ENCODE data around the gene PRDM11. TPM values are rescaled to one million over a fixed set of nuclear protein-coding genes. Genes with fewer than 3 reads are reported as not detected.
A peak's percentile ranks its signal among the peaks of the same experiment; 100 is the strongest.

PRDM11 gene
- total and polyA plus RNA-seq, 2 of the 8 experiments (the other 6 are each of a cell fraction or from before 2014, with no cell fraction given) = 3.6 to 11.7 TPM

- POLR2A ChIA-PET (ENCODE audit: partially characterized antibody) = interaction anchor here (0.8 to 1.8 kb wide), 3 partner anchors 164 to 169 kb away, joined by 3 to 7 read pairs (median 3); no protein-coding TSS in a partner anchor
- Histone ChIP-seq H4K5ac (ENCODE audit: insufficient read length, low read depth, low read length) (no peak overlapping the region), H2BK5ac (ENCODE audit: low read depth, low read length) (peak overlapping the region; percentile 68; the same call in 1 of the 2 replicates), H3K4me3 (ENCODE audit: extremely low read depth in 1 of 4, insufficient read depth in 2 of 4, low read depth in 3 of 4, low read length in 4 of 4) (no peak overlapping the region), H3K27me3 (replicated peaks in 1 of 4; ENCODE audit: control insufficient read depth in 3 of 4, extremely low read depth in 1 of 4, insufficient read depth in 3 of 4, low read length in 3 of 4) (no peaks in the 10 kb centered on the region), H3K79me1 (ENCODE audit: low read depth, low read length) (no peaks in the 10 kb centered on the region), H2AK5ac (ENCODE audit: low read depth, low read length) (peak overlapping the region; percentile 82; the same call in 1 of the 2 replicates), H4K91ac (replicated peaks; ENCODE audit: insufficient read length, low read length) (peak overlapping the region; percentile 52), H3K23ac (ENCODE audit: insufficient read length) (no peak overlapping the region), H3K4ac (replicated peaks; ENCODE audit: insufficient read length, low read depth, low read length) (no peak overlapping the region), H3K9me3 (ENCODE audit: insufficient read depth in 2 of 2, low read depth in 1 of 2, low read length in 1 of 2) (no peaks in the 10 kb centered on the region), H3K4me1 (replicated peaks in 1 of 4; ENCODE audit: control insufficient read depth in 3 of 4, insufficient read depth in 4 of 4, low read length in 3 of 4) (no peaks in the 10 kb centered on the region; a peak in 2 of 7 replicates), H2BK15ac (ENCODE audit: low read length) (0 out of 2 replicates have a peak overlapping the region, but pooled peaks have one; percentile 72), H3K4me2 (ENCODE audit: insufficient read depth in 1 of 2, low read depth in 2 of 2, low read length in 2 of 2) (no peak overlapping the region), H3K14ac (ENCODE audit: insufficient read length) (no peak overlapping the region), H3K27ac (ENCODE audit: low read depth, low read length) (no peak overlapping the region), H2BK12ac (ENCODE audit: low read depth, low read length) (peak overlapping the region; percentile 68; the same call in 1 of the 2 replicates), H4K8ac (ENCODE audit: extremely low read depth, insufficient read depth, low read length) (peak overlapping the region; percentile 16), H3K18ac (ENCODE audit: extremely low read depth, low read length) (peak overlapping the region; percentile 78; the same call in 1 of the 2 replicates), H3K9ac (replicated peaks in 1 of 4; ENCODE audit: extremely low read depth in 1 of 4, low read depth in 3 of 4, low read length in 3 of 4) (no peak overlapping the region), H3K79me2 (ENCODE audit: control insufficient read depth in 1 of 2, insufficient read depth in 2 of 2, low read length in 2 of 2) (no peaks in the 10 kb centered on the region), H3K36me3 (ENCODE audit: control insufficient read depth in 2 of 4, insufficient read depth in 4 of 4, low read length in 3 of 4) (no peaks in the 10 kb centered on the region), H4K20me1 (replicated peaks in 1 of 2; ENCODE audit: control insufficient read depth in 1 of 2, insufficient read depth in 2 of 2, low read length in 2 of 2) (no peaks in the 10 kb centered on the region), H3K23me2 (ENCODE audit: low read depth, low read length) (no peaks in the 10 kb centered on the region), H2BK120ac (replicated peaks; ENCODE audit: low read depth, low read length) (no peak overlapping the region), H3K56ac (replicated peaks; ENCODE audit: insufficient read length, low read depth, low read length) (no peak overlapping the region), H2BK20ac (ENCODE audit: low read length) (peak overlapping the region; percentile 75), H2AFZ (ENCODE audit: low read length) (no peak overlapping the region)
- DNase-seq (ENCODE audit: low read depth in 1 of 2, low spot score in 2 of 2) (peak in 1 of 2 experiments; percentile 77), FAIRE-seq (peak; percentile 7)
- CTCF ChIA-PET (ENCODE audit: partially characterized antibody) = interaction anchor here (0.6 to 34.2 kb wide), 51 partner anchors 8 to 669 kb away, joined by 3 to 1347 read pairs (median 4); partner anchors contain the start of genes SYT13 and TP53I11
- TF ChIP-seq CHD1 (IDR thresholded peaks at IDR 0.05; ENCODE audit: low read depth, low read length) (no peak), SIN3A (conservative IDR thresholded peaks at IDR 0.05 in 1 of 2, IDR thresholded peaks at IDR 0.05 in 1 of 2; ENCODE audit: low read depth in 1 of 2, low read length in 2 of 2) (0 out of 4 replicates have a peak, but pooled peaks of 1 of the 2 experiments have one; percentile 32), RAD21 (IDR thresholded peaks at IDR 0.05 in 1 of 2, conservative IDR thresholded peaks at IDR 0.05 in 1 of 2; ENCODE audit: low read depth in 2 of 2, low read length in 2 of 2) (peak; percentile 99), EZH2 (IDR thresholded peaks at IDR 0.05; ENCODE audit: low read depth, low read length, severe bottlenecking) (no peak), POU5F1 (IDR thresholded peaks at IDR 0.05; ENCODE audit: low read depth, low read length) (no peak), CTCF (IDR thresholded peaks at IDR 0.05; ENCODE audit: control extremely low read depth in 1 of 3, insufficient read depth in 1 of 3, low read depth in 1 of 3, low read length in 3 of 3) (peak; percentile 67 to 97 (median 89)), RNF2 (IDR thresholded peaks at IDR 0.05; ENCODE audit: borderline replicate concordance, low read depth, low read length, missing control alignments, poor library complexity, severe bottlenecking) (no peak)
- WGBS, 2 experiments (ENCODE audit: extremely low coverage in 1 of 2, insufficient coverage in 1 of 2, insufficient read length in 1 of 2, insufficient replicate concordance in 2 of 2, low coverage in 1 of 2, low lambda C conversion rate in 2 of 2, missing lambda C conversion rate in 1 of 2) = 36% methylated on average over 7 of the region's 8 CpGs; no CpG with 5 or more reads in 1 of the 2 experiments
These were observed 43.4 kb upstream of the PRDM11 start for GRCh38 chr11:45102810-45103621.

All from H1 (cell line).